Mesendoderm (in vitro differentiated cells): ENCODE results near the gene TMEM132D.

Experiments used
- DNase-seq: peaks from one replicate; pipeline ENCODE4 v3.0.0; 2013
- H2AK5ac ChIP-seq: 2 replicates; pipeline ENCODE4 v1.6.1; 2013; ENCODE audit warnings: low read length, inconsistent platforms
- H2BK120ac ChIP-seq: 2 replicates; pipeline ENCODE4 v1.6.1; 2013; ENCODE audit warnings: low read depth, mild to moderate bottlenecking, low read length, moderate library complexity, mixed read lengths
- H2BK15ac ChIP-seq: replicated peaks from 2 replicates; pipeline ENCODE4 v1.6.1; 2013; ENCODE audit warnings: low read depth, mild to moderate bottlenecking, moderate library complexity
- H2BK5ac ChIP-seq: 2 replicates; pipeline ENCODE4 v1.6.1; 2013; ENCODE audit warnings: low read length, inconsistent platforms
- H3K18ac ChIP-seq: 2 replicates; pipeline ENCODE4 v1.6.1; 2013; ENCODE audit warnings: mild to moderate bottlenecking, low read length, mixed read lengths
- H3K23ac ChIP-seq: one replicate; pipeline ENCODE4 v1.6.1; 2013; ENCODE audit warnings: low read length
- H3K27ac ChIP-seq: 2 replicates; pipeline ENCODE4 v1.5.1; 2013; ENCODE audit warnings: low read depth, mild to moderate bottlenecking, inconsistent platforms, low read length, moderate library complexity
- H3K27me3 ChIP-seq: 2 replicates; pipeline ENCODE4 v1.6.1; 2013; ENCODE audit warnings: low read length, control low read depth, mild to moderate bottlenecking, inconsistent platforms; ENCODE audit not compliant: insufficient read depth, poor library complexity
- H3K36me3 ChIP-seq: 2 replicates; pipeline ENCODE4 v1.6.1; 2013; ENCODE audit warnings: low read length, inconsistent platforms; ENCODE audit not compliant: control insufficient read depth, insufficient read depth
- H3K4ac ChIP-seq: one replicate; pipeline ENCODE4 v1.6.1; 2013; ENCODE audit warnings: low read depth, mild to moderate bottlenecking, low read length, moderate library complexity
- H3K4me1 ChIP-seq: 2 replicates; pipeline ENCODE4 v1.6.1; 2013; ENCODE audit warnings: low read depth, low read length, inconsistent platforms; ENCODE audit not compliant: control insufficient read depth
- H3K4me2 ChIP-seq: 2 replicates; pipeline ENCODE4 v1.6.1; 2013; ENCODE audit warnings: low read length
- H3K4me3 ChIP-seq: 2 replicates; pipeline ENCODE4 v1.5.1; 2013; ENCODE audit warnings: mild to moderate bottlenecking, low read length
- H3K56ac ChIP-seq: one replicate; pipeline ENCODE4 v1.6.1; 2013; ENCODE audit warnings: low read length
- H3K79me1 ChIP-seq: 2 replicates; pipeline ENCODE4 v1.6.1; 2013; ENCODE audit warnings: low read length, inconsistent platforms
- H3K79me2 ChIP-seq: 2 replicates; pipeline ENCODE4 v1.6.1; 2013; ENCODE audit warnings: mild to moderate bottlenecking, low read length; ENCODE audit not compliant: control insufficient read depth, insufficient read depth
- H3K9ac ChIP-seq: 2 replicates; pipeline ENCODE4 v1.6.1; 2013; ENCODE audit warnings: low read length, inconsistent platforms
- H4K5ac ChIP-seq: one replicate; pipeline ENCODE4 v1.6.1; 2013; ENCODE audit warnings: low read length
- H4K8ac ChIP-seq: one replicate; pipeline ENCODE4 v1.6.1; 2013; ENCODE audit warnings: low read depth, mild to moderate bottlenecking, control low read depth, low read length, moderate library complexity
- WGBS: extraction: QIAGEN DNeasy Blood & Tissue Kit; methylation state at CpG from one replicate; pipeline ENCODE4 v1.1.7; 2013; ENCODE audit warnings: low lambda C conversion rate, missing lambda C conversion rate; ENCODE audit not compliant: insufficient coverage; ENCODE audit errors: extremely low coverage; 5-methylcytosine and 5-hydroxymethylcytosine counted together

TMEM132D gene

GRCh38 chr12:129110575-129110974 lies 793.2 kb downstream of the TMEM132D start:
- H4K5ac ChIP-seq: no peak overlapping the region
- no peak overlapping the region for H3K4me2 ChIP-seq
- no peak overlapping the region for H2BK15ac ChIP-seq
- H3K36me3 ChIP-seq: no peaks in the 10 kb centered on the region
- H3K18ac ChIP-seq: no peak overlapping the region
- H3K4ac ChIP-seq: no peak overlapping the region
- DNase-seq: no peak
- H3K27me3 ChIP-seq: no peaks in the 10 kb centered on the region
- H3K56ac ChIP-seq: no peak overlapping the region
- H3K4me3 ChIP-seq: no peak overlapping the region
- H2BK5ac ChIP-seq: no peak overlapping the region
- H3K23ac ChIP-seq: no peak overlapping the region
- no peak overlapping the region for H4K8ac ChIP-seq
- no CpG with 5 or more reads among the region's 8 CpGs for WGBS
- H2BK120ac ChIP-seq: no peak overlapping the region
- no peak overlapping the region for H3K9ac ChIP-seq
- H3K27ac ChIP-seq: no peak overlapping the region
- H3K79me2 ChIP-seq: no peaks in the 10 kb centered on the region
- no peaks in the 10 kb centered on the region for H3K4me1 ChIP-seq
- no peaks in the 10 kb centered on the region for H3K79me1 ChIP-seq
- no peak overlapping the region for H2AK5ac ChIP-seq

GRCh38 chr12:129109174-129110001 lies 794.4 kb downstream of the TMEM132D start:
- DNase-seq: no peak
- Histone ChIP-seq H2AK5ac (no peak overlapping the region), H3K4me1 (no peaks in the 10 kb centered on the region), H4K5ac (no peak overlapping the region), H2BK5ac (no peak overlapping the region), H3K18ac (no peak overlapping the region), H3K4me2 (no peak overlapping the region), H3K79me2 (no peaks in the 10 kb centered on the region), H3K4ac (no peak overlapping the region), H3K4me3 (no peak overlapping the region), H3K23ac (no peak overlapping the region), H3K79me1 (no peaks in the 10 kb centered on the region), H2BK15ac (no peak overlapping the region), H2BK120ac (no peak overlapping the region), H3K27ac (no peak overlapping the region), H3K36me3 (no peaks in the 10 kb centered on the region), H4K8ac (no peak overlapping the region), H3K27me3 (no peaks in the 10 kb centered on the region), H3K9ac (no peak overlapping the region), H3K56ac (no peak overlapping the region)
- WGBS: no CpG with 5 or more reads among the region's 17 CpGs

GRCh38 chr12:129106772-129107171 lies 797.1 kb downstream of the TMEM132D start:
- H3K56ac ChIP-seq: no peak overlapping the region
- H2AK5ac ChIP-seq: no peak overlapping the region
- H3K4me1 ChIP-seq: no peaks in the 10 kb centered on the region
- H3K18ac ChIP-seq: no peak overlapping the region
- H3K4me2 ChIP-seq: no peak overlapping the region
- no peak overlapping the region for H3K9ac ChIP-seq
- DNase-seq: no peak
- no peak overlapping the region for H3K27ac ChIP-seq
- H3K36me3 ChIP-seq: no peaks in the 10 kb centered on the region
- no CpG with 5 or more reads among the region's 2 CpGs for WGBS
- H3K23ac ChIP-seq: no peak overlapping the region
- H3K27me3 ChIP-seq: no peaks in the 10 kb centered on the region
- no peaks in the 10 kb centered on the region for H3K79me2 ChIP-seq
- no peaks in the 10 kb centered on the region for H3K79me1 ChIP-seq
- H3K4me3 ChIP-seq: no peak overlapping the region
- H2BK120ac ChIP-seq: no peak overlapping the region
- H4K5ac ChIP-seq: no peak overlapping the region
- no peak overlapping the region for H3K4ac ChIP-seq
- H2BK5ac ChIP-seq: no peak overlapping the region
- no peak overlapping the region for H2BK15ac ChIP-seq
- H4K8ac ChIP-seq: no peak overlapping the region

- H3K23ac ChIP-seq: no peak overlapping the region
- no peak overlapping the region for H2BK15ac ChIP-seq
- no peak overlapping the region for H4K5ac ChIP-seq
- no peaks in the 10 kb centered on the region for H3K27me3 ChIP-seq
- no peaks in the 10 kb centered on the region for H3K79me2 ChIP-seq
- no peak overlapping the region for H3K4me2 ChIP-seq
- no peak overlapping the region for H4K8ac ChIP-seq
- no peaks in the 10 kb centered on the region for H3K79me1 ChIP-seq
- no peak overlapping the region for H2BK5ac ChIP-seq
- no peak overlapping the region for H3K4me3 ChIP-seq
- H3K36me3 ChIP-seq: no peaks in the 10 kb centered on the region
- no peak overlapping the region for H3K18ac ChIP-seq
- H3K9ac ChIP-seq: no peak overlapping the region
- no peak overlapping the region for H2BK120ac ChIP-seq
- no peak overlapping the region for H3K27ac ChIP-seq
- H3K56ac ChIP-seq: no peak overlapping the region
- no CpG with 5 or more reads among the region's 4 CpGs for WGBS
- no peak for DNase-seq
- no peak overlapping the region for H2AK5ac ChIP-seq
- H3K4me1 ChIP-seq: no peaks in the 10 kb centered on the region
- H3K4ac ChIP-seq: no peak overlapping the region
Measured at GRCh38 chr12:129103231-129103630, 800.6 kb downstream of the TMEM132D start.

- Histone ChIP-seq H3K4me2 (no peak overlapping the region), H3K9ac (no peak overlapping the region), H2AK5ac (no peak overlapping the region), H3K27me3 (no peaks in the 10 kb centered on the region), H3K4me3 (no peak overlapping the region), H3K56ac (no peak overlapping the region), H3K36me3 (no peaks in the 10 kb centered on the region), H3K4me1 (no peaks in the 10 kb centered on the region), H2BK120ac (no peak overlapping the region), H4K8ac (no peak overlapping the region), H4K5ac (no peak overlapping the region), H3K79me1 (no peaks in the 10 kb centered on the region), H3K79me2 (no peaks in the 10 kb centered on the region), H3K18ac (no peak overlapping the region), H3K4ac (no peak overlapping the region), H2BK15ac (no peak overlapping the region), H3K27ac (no peak overlapping the region), H3K23ac (no peak overlapping the region), H2BK5ac (no peak overlapping the region)
- DNase-seq: no peak
- no CpG with 5 or more reads among the region's 7 CpGs for WGBS
Measured at GRCh38 chr12:129102233-129102632, 801.6 kb downstream of the TMEM132D start.

- Histone ChIP-seq H3K79me2 (no peaks in the 10 kb centered on the region), H2AK5ac (no peak overlapping the region), H3K18ac (no peak overlapping the region), H2BK15ac (no peak overlapping the region), H3K36me3 (no peaks in the 10 kb centered on the region), H3K4me2 (no peak overlapping the region), H4K5ac (no peak overlapping the region), H3K4me1 (no peaks in the 10 kb centered on the region), H2BK120ac (no peak overlapping the region), H3K27ac (no peak overlapping the region), H3K4me3 (no peak overlapping the region), H3K4ac (no peak overlapping the region), H3K79me1 (no peaks in the 10 kb centered on the region), H4K8ac (no peak overlapping the region), H2BK5ac (no peak overlapping the region), H3K27me3 (no peaks in the 10 kb centered on the region), H3K56ac (no peak overlapping the region), H3K9ac (no peak overlapping the region), H3K23ac (no peak overlapping the region)
- no peak for DNase-seq
- WGBS: no CpG with 5 or more reads among the region's 5 CpGs
Measured at GRCh38 chr12:129101816-129102215, 802.0 kb downstream of the TMEM132D start.
